GM12878 (cell line): Measurements from ENCODE around the gene ZNF506. TPM values are rescaled to one million over a fixed set of nuclear protein-coding genes. Genes with fewer than 3 reads are reported as not detected.

ENCODE experiments used
- ATAC-seq: fragments of 200-7000 bp; cut with Tn5 transposase; 3 replicates; pipeline ENCODE4 v1.9.1; 2020; ENCODE audit warnings: mild to moderate bottlenecking, moderate library complexity
- BruUV-seq: library from RNA; stranded (reverse); fragments of 400-500 nt; replicated peaks from 2 replicates; lab custom pipeline; 2021; lab: Mats Ljungman, UMichigan
- CTCF ChIA-PET: fragments of 300-600 bp; sonication (Branson Sonifier 250); formaldehyde crosslinking; extraction: SDS; loops from one replicate; lab custom pipeline; 2021; ENCODE audit warnings: inconsistent platforms; lab: Yijun Ruan, JAX
- POLR2A ChIA-PET: fragments of 350-600 bp; formaldehyde crosslinking; extraction: SDS; loops from one replicate; lab custom pipeline; 2021; ENCODE audit warnings: inconsistent platforms; lab: Charles Lee
- RAD21 ChIA-PET: fragments of 300-600 bp; sonication (Branson Sonifier 250); formaldehyde crosslinking; loops from one replicate; lab custom pipeline; 2023; ENCODE audit warnings: antibody characterized with exemption; ENCODE audit not compliant: unreplicated experiment; lab: Charles Lee
- SMC1A ChIA-PET: fragments of 300-600 bp; sonication (Branson Sonifier 250); formaldehyde crosslinking; loops from one replicate; lab custom pipeline; 2023; ENCODE audit not compliant: unreplicated experiment, uncharacterized antibody; lab: Charles Lee
- DNase-seq: peaks from one replicate; pipeline ENCODE4 v3.0.0-alpha.2; 2011; ENCODE audit warnings: low read depth, low spot score
- FAIRE-seq: peaks from 3 replicates; lab custom pipeline; 2011; peaks lifted over from hg19 to GRCh38; lab: Jason Lieb, UNC
- H2AFZ ChIP-seq: 2 replicates; pipeline ENCODE4 v1.6.0; 2011; ENCODE audit warnings: low read depth, low read length, control low read depth; ENCODE audit not compliant: control insufficient read depth
- H3K27ac ChIP-seq: 2 replicates; pipeline ENCODE4 v1.5.1; 2011; ENCODE audit warnings: control low read depth; ENCODE audit not compliant: control insufficient read depth, insufficient read depth
- H3K27me3 ChIP-seq, 2 experiments: replicated peaks in 1 of 2; 2 replicates each; pipeline versions ENCODE4 v1.6.0 to v1.6.1; 2011; ENCODE audit warnings: low read length in 1 of 2; ENCODE audit not compliant: control insufficient read depth in 2 of 2, insufficient read depth in 2 of 2
- H3K36me3 ChIP-seq, 2 experiments: 2 replicates each; pipeline ENCODE4 v1.5.1; 2011; ENCODE audit warnings: low read length in 1 of 2; ENCODE audit not compliant: control insufficient read depth in 2 of 2, insufficient read depth in 2 of 2
- H3K4me1 ChIP-seq: 2 replicates; pipeline ENCODE4 v1.6.1; 2011; ENCODE audit warnings: mild to moderate bottlenecking, low read length, moderate library complexity, mixed read lengths; ENCODE audit not compliant: control insufficient read depth, insufficient read depth
- H3K4me2 ChIP-seq: 2 replicates; pipeline ENCODE4 v1.6.0; 2011; ENCODE audit warnings: control low read depth; ENCODE audit not compliant: control insufficient read depth, insufficient read depth
- H3K4me3 ChIP-seq: fragments of 200-600 bp; sonication (generic); 2 replicates; pipeline ENCODE4 v1.5.1; 2016
- H3K79me2 ChIP-seq: 2 replicates; pipeline ENCODE4 v1.6.0; 2011; ENCODE audit warnings: low read length; ENCODE audit not compliant: control insufficient read depth, insufficient read depth
- H3K9ac ChIP-seq: 2 replicates; pipeline ENCODE4 v1.8.0; 2011; ENCODE audit warnings: low read length, control low read depth, mixed read lengths; ENCODE audit not compliant: control insufficient read depth, insufficient read depth
- H3K9me3 ChIP-seq: replicated peaks from 3 replicates; pipeline ENCODE4 v1.5.1; 2011; ENCODE audit warnings: mild to moderate bottlenecking, low read length; ENCODE audit not compliant: control insufficient read depth, insufficient read depth
- H4K20me1 ChIP-seq: 2 replicates; pipeline ENCODE4 v1.6.0; 2011; ENCODE audit not compliant: control insufficient read depth, insufficient read depth
- BCL3 ChIP-seq: IDR thresholded peaks from 2 replicates; pipeline ENCODE4 v1.6.1; 2011; ENCODE audit warnings: borderline replicate concordance, low read depth, mild to moderate bottlenecking, moderate library complexity, low read length; ENCODE audit not compliant: insufficient read depth, poor library complexity, severe bottlenecking
- CREM ChIP-seq: IDR thresholded peaks from 2 replicates; pipeline ENCODE4 v1.6.1; 2014; ENCODE audit warnings: antibody characterized with exemption, low read depth
- FOS ChIP-seq: IDR thresholded peaks from 3 replicates; pipeline ENCODE4 v1.6.1; 2011; ENCODE audit warnings: borderline replicate concordance; ENCODE audit not compliant: insufficient read length; ENCODE audit errors: extremely low read depth
- HCFC1 ChIP-seq: fragments of 150-350 bp; IDR thresholded peaks from 2 replicates; pipeline ENCODE4 v1.6.1; 2014; ENCODE audit warnings: low read length
- IKZF2 ChIP-seq, 2 experiments: fragments of 450-650 bp; IDR thresholded peaks; 2 replicates each; pipeline ENCODE4 v1.6.1; 2017; ENCODE audit warnings: mild to moderate bottlenecking in 2 of 2, moderate library complexity in 2 of 2
- KDM1A ChIP-seq: fragments of 200-600 bp; sonication (generic); IDR thresholded peaks from 2 replicates; pipeline ENCODE4 v1.6.1; 2016; ENCODE audit warnings: borderline replicate concordance
- NKRF ChIP-seq: fragments of 450-650 bp; conservative IDR thresholded peaks from 2 replicates; pipeline ENCODE4 v1.6.1; 2017; ENCODE audit warnings: mild to moderate bottlenecking, moderate library complexity
- NR2C2 ChIP-seq: IDR thresholded peaks from 2 replicates; pipeline ENCODE4 v1.6.1; 2011; ENCODE audit warnings: borderline replicate concordance, low read depth; ENCODE audit not compliant: control insufficient read depth, insufficient read length
- SPI1 ChIP-seq: IDR thresholded peaks from 2 replicates; pipeline ENCODE4 v1.6.1; 2011; ENCODE audit warnings: low read depth, mild to moderate bottlenecking, low read length, moderate library complexity, borderline replicate concordance; ENCODE audit not compliant: insufficient read depth
- STAT1 ChIP-seq: fragments of 450-650 bp; conservative IDR thresholded peaks from 2 replicates; pipeline ENCODE4 v1.6.1; 2014; ENCODE audit warnings: antibody characterized with exemption, mild to moderate bottlenecking
- SUZ12 ChIP-seq: fragments of 200-600 bp; sonication (generic); IDR thresholded peaks from one replicate; pipeline ENCODE4 v1.6.1; 2018; ENCODE audit warnings: antibody characterized with exemption, mild to moderate bottlenecking; ENCODE audit not compliant: unreplicated experiment
- ZBED1 ChIP-seq: IDR thresholded peaks from 2 replicates; pipeline ENCODE4 v1.6.1; 2016; ENCODE audit warnings: borderline replicate concordance
- WGBS: methylation state at CpG from one replicate; pipeline ENCODE4 v1.1.6; 2016; ENCODE audit warnings: low lambda C conversion rate; ENCODE audit not compliant: insufficient replicate concordance, insufficient coverage; ENCODE audit errors: missing lambda C conversion rate; 5-methylcytosine and 5-hydroxymethylcytosine counted together
- in situ Hi-C: fragments of 300-500 bp; cut with MboI; formaldehyde crosslinking; loops from 9 replicates; pipeline ENCODE4 v1.14.3; 2018; ENCODE audit warnings: mixed read lengths
- intact Hi-C: fragments of 100-400 bp; cut with micrococcal nuclease; formaldehyde crosslinking; loops from one replicate; pipeline ENCODE4 v1.14.2; 2022; ENCODE audit not compliant: unreplicated experiment
- polyA plus RNA-seq, 11 experiments: library from polyadenylated mRNA; depleted of rRNA in 4 of 11; unstranded in 6 of 11; stranded (reverse) in 5 of 11; fragments of >200 nt; fragmentation: Nextera tagmentation in 4 of 11; fragmentation: Illumina TruSeq in 1 of 11; extraction: Ambion mirVana in 4 of 11; extraction: Trizol in 1 of 11; gene quantifications; 1 replicate in 1 of 11; 2 replicates in 10 of 11; pipeline versions ENCODE4 v1.2.1 to v1.2.3, GENCODE V29; 2011 to 2016; ENCODE audit warnings: inconsistent platforms in 2 of 11, missing spikeins in 2 of 11, low read depth in 1 of 11
- total RNA-seq, 4 experiments: library from RNA; depleted of rRNA in 3 of 4; stranded (reverse); fragments of >200 nt in 3 of 4; fragmentation: Illumina TruSeq in 1 of 4; extraction: Trizol in 1 of 4; gene quantifications; 2 replicates each; pipeline versions ENCODE4 v1.2.1 to v1.2.3, GENCODE V29; 2013 to 2021
- TF ChIP-seq, protein P1 (sequence below): fragments of 450-650 bp; IDR thresholded peaks from 2 replicates; pipeline ENCODE4 v1.6.1; 2016; ENCODE audit warnings: mild to moderate bottlenecking, moderate library complexity, borderline replicate concordance

Gene ZNF506
- total and polyA plus RNA-seq, 10 of the 15 experiments (the other 5 are each of a cell fraction or from before 2014, with no cell fraction given), result 3.5 to 12.0 (median 7.9) TPM

GRCh38 chr19:19866611-19867248, 45.2 kb upstream of the ZNF506 start:
- ChIA-PET RAD21 (interaction anchor here (1.2 to 4.1 kb wide), 5 partner anchors 35 to 205 kb away, joined by 3 to 24 read pairs (median 7); partner anchors contain the start of genes ZNF14 and ZNF93), POLR2A (interaction anchor here (0.9 to 4.2 kb wide), 8 partner anchors 18 to 205 kb away, joined by 4 to 30 read pairs (median 4); partner anchors contain the start of genes ZNF101, ZNF506 and ZNF93), SMC1A (interaction anchor here (0.5 to 4.8 kb wide), 8 partner anchors 11 to 205 kb away, joined by 3 to 31 read pairs (median 6); partner anchors contain the start of genes ZNF14, ZNF506 and ZNF93), CTCF (interaction anchor here (0.6 to 1.6 kb wide), 4 partner anchors 18 to 45 kb away, joined by 3 to 7 read pairs (median 5); partner anchors contain the start of gene ZNF506)
- Histone ChIP-seq H2AFZ (peak overlapping the region; percentile 91), H3K4me2 (peak overlapping the region; percentile 82), H3K27ac (peak overlapping the region; percentile 96), H3K27me3 (no peaks in the 10 kb centered on the region), H3K36me3 (no peaks in the 10 kb centered on the region), H3K9ac (peak overlapping the region; percentile 93), H3K4me3 (peak overlapping the region; percentile 85), H3K79me2 (peaks cover 16% of the 10 kb centered on the region), H3K4me1 (no peaks in the 10 kb centered on the region), H4K20me1 (no peaks in the 10 kb centered on the region), H3K9me3 (peaks cover 8% of the 10 kb centered on the region; the same call in 2 of the 3 replicates)
- DNase-seq (peak; percentile 15), ATAC-seq (peak; percentile 58), FAIRE-seq (peak; percentile 81)
- WGBS, result under 1% methylated on average over 23 of the region's 23 CpGs
- intact Hi-C loops, result loop anchor here (5.0 kb wide), 1 partner anchor 44 kb away; the partner anchor contains the start of gene ZNF506
- BruUV-seq, result no TSS peak
- in situ Hi-C loops, result no loop called here
- TF ChIP-seq NKRF, result peak; percentile 26; the same call in 1 of the 2 replicates
- TF ChIP-seq HCFC1, result no peak
- TF ChIP-seq SUZ12, result no peak
- TF ChIP-seq NR2C2, result no peak
- TF ChIP-seq IKZF2 (IDR thresholded peaks at IDR 0.05), result 0 out of 4 replicates have a peak, but pooled peaks of 1 of the 2 experiments have one; percentile 10
- no peak for TF ChIP-seq FOS
- TF ChIP-seq CREM, result 0 out of 2 replicates have a peak, but pooled peaks have one; percentile 17
- TF ChIP-seq SPI1, result no peak; the same call in 1 of the 2 replicates
- no peak for TF ChIP-seq KDM1A
- no peak for TF ChIP-seq BCL3
- no peak for TF ChIP-seq ZBED1
- TF ChIP-seq, protein P1, sequence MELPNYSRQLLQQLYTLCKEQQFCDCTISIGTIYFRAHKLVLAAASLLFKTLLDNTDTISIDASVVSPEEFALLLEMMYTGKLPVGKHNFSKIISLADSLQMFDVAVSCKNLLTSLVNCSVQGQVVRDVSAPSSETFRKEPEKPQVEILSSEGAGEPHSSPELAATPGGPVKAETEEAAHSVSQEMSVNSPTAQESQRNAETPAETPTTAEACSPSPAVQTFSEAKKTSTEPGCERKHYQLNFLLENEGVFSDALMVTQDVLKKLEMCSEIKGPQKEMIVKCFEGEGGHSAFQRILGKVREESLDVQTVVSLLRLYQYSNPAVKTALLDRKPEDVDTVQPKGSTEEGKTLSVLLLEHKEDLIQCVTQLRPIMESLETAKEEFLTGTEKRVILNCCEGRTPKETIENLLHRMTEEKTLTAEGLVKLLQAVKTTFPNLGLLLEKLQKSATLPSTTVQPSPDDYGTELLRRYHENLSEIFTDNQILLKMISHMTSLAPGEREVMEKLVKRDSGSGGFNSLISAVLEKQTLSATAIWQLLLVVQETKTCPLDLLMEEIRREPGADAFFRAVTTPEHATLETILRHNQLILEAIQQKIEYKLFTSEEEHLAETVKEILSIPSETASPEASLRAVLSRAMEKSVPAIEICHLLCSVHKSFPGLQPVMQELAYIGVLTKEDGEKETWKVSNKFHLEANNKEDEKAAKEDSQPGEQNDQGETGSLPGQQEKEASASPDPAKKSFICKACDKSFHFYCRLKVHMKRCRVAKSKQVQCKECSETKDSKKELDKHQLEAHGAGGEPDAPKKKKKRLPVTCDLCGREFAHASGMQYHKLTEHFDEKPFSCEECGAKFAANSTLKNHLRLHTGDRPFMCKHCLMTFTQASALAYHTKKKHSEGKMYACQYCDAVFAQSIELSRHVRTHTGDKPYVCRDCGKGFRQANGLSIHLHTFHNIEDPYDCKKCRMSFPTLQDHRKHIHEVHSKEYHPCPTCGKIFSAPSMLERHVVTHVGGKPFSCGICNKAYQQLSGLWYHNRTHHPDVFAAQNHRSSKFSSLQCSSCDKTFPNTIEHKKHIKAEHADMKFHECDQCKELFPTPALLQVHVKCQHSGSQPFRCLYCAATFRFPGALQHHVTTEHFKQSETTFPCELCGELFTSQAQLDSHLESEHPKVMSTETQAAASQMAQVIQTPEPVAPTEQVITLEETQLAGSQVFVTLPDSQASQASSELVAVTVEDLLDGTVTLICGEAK, result peak; percentile 39; the same call in 1 of the 2 replicates
- TF ChIP-seq STAT1, result no peak
